ENCODE results near the gene ACR. TPM values are rescaled to one million over a fixed set of nuclear protein-coding genes. Genes with fewer than 3 reads are reported as not detected.

ACR gene
- total and polyA plus RNA-seq, 2 experiments from 2014 or later: not detected

DNA sequence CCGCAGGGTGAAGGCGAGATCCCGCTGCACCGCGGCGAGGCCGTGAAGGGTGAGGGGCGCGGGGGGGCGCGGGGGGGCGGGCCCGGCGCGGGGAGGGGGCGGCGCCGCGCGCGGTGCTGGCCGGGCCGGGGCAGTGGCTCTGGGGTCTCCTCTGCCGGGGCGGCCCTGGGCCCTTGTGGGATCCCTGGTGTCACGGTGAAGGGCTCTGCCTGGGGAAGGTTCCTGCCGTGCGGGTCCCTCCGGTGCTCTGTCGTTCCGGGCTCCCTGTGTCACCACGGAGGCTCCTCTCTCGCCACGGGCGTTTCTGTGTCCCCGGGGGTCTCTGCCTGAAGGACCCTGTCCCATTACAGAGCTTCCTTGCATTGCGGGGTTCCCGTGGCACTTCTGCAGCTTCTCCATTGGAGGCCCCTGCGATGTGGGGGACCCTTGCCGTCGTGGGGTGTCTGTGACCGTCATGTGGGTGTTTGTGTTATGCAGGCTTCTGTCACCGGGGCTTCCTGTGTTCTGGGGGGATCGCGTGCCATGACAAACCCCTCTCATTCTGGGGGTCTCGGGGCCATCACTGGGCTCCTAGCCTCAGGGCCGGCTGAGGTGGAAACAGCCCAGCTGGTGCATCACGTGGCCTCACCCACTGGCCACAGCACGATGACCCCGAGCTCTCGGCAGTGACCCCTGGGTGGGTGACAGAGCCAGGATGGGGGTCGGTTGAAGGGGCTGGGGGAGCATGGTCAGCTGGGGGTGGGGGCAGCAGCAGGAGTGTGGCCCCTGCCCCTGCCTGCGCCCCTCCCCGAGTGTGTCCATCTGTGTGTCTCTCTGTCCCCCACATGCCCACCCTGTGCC is 40.1 kb upstream of the ACR start:
- peaks cover 8% of the 10 kb centered on the region; the same call in 2 of the 3 replicates for H3K4me1 Mint-ChIP-seq
- Histone ChIP-seq H3K4me2 (peak overlapping the region; percentile 74; the same call in 1 of the 2 replicates), H3K27me3 (ENCODE audit: insufficient read depth) (peaks cover 19% of the 10 kb centered on the region), H3K4me3 (peak overlapping the region; percentile 47; the same call in 1 of the 2 replicates), H3F3A (replicated peaks; ENCODE audit: low read depth) (peaks cover 5% of the 10 kb centered on the region; the same call in 1 of the 2 replicates), H2AFZ (no peak overlapping the region), H3K27ac (ENCODE audit: low read depth) (no peak overlapping the region), H4K20me1 (replicated peaks; ENCODE audit: insufficient read depth) (no peaks in the 10 kb centered on the region), H3K36me3 (ENCODE audit: insufficient read depth) (no peaks in the 10 kb centered on the region), H3K79me2 (replicated peaks; ENCODE audit: insufficient read depth) (no peaks in the 10 kb centered on the region), H3K9me2 (ENCODE audit: insufficient read depth) (no peaks in the 10 kb centered on the region), H3K4me1 (ENCODE audit: insufficient read depth) (no peaks in the 10 kb centered on the region)
- no peaks in the 10 kb centered on the region; the same call in 2 of the 3 replicates for H3K9me3 Mint-ChIP-seq
- TF ChIP-seq ZNF331 (CRISPR knock-in tag; IDR thresholded peaks at IDR 0.05; ENCODE audit: low read depth): no peak
- peak; percentile 42 for TF ChIP-seq EZH2 (IDR thresholded peaks at IDR 0.05; ENCODE audit: low read depth, unreplicated experiment)
- DNase-seq (ENCODE audit: low spot score) (no peak), ATAC-seq (no peak)
- peaks cover 34% of the 10 kb centered on the region for H3K27me3 Mint-ChIP-seq (ENCODE audit: insufficient read depth, low read depth, poor library complexity)
- no peak overlapping the region for H3K27ac Mint-ChIP-seq
- H3K4me3 Mint-ChIP-seq: peak overlapping the region; percentile 70
- H3K36me3 Mint-ChIP-seq (ENCODE audit: low read depth): no peaks in the 10 kb centered on the region; the same call in 2 of the 3 replicates

- Histone ChIP-seq H3K4me2 (no peak overlapping the region), H3K4me1 (ENCODE audit: insufficient read depth) (no peaks in the 10 kb centered on the region), H3K36me3 (ENCODE audit: insufficient read depth) (no peaks in the 10 kb centered on the region), H3K79me2 (replicated peaks; ENCODE audit: insufficient read depth) (no peaks in the 10 kb centered on the region), H3K4me3 (no peak overlapping the region), H4K20me1 (replicated peaks; ENCODE audit: insufficient read depth) (no peaks in the 10 kb centered on the region), H3K27ac (ENCODE audit: low read depth) (no peak overlapping the region), H3K27me3 (ENCODE audit: insufficient read depth) (peaks cover 19% of the 10 kb centered on the region), H2AFZ (no peak overlapping the region), H3F3A (replicated peaks; ENCODE audit: low read depth) (peaks cover 5% of the 10 kb centered on the region; the same call in 1 of the 2 replicates), H3K9me2 (ENCODE audit: insufficient read depth) (no peaks in the 10 kb centered on the region)
- H3K27ac Mint-ChIP-seq: no peak overlapping the region
- no peak for ATAC-seq
- DNase-seq (ENCODE audit: low spot score): no peak
- peak overlapping the region; percentile 25; the same call in 1 of the 3 replicates for H3K4me3 Mint-ChIP-seq
- H3K9me3 Mint-ChIP-seq: no peaks in the 10 kb centered on the region; the same call in 2 of the 3 replicates
- H3K36me3 Mint-ChIP-seq (ENCODE audit: low read depth): no peaks in the 10 kb centered on the region; the same call in 2 of the 3 replicates
- peaks cover 8% of the 10 kb centered on the region; the same call in 2 of the 3 replicates for H3K4me1 Mint-ChIP-seq
- H3K27me3 Mint-ChIP-seq (ENCODE audit: insufficient read depth, low read depth, poor library complexity): peaks cover 32% of the 10 kb centered on the region
- TF ChIP-seq POLR2AphosphoS5 (IDR thresholded peaks at IDR 0.05; ENCODE audit: low read depth) (no peak), REST (IDR thresholded peaks at IDR 0.05; ENCODE audit: unreplicated experiment) (no peak), STAT1 (IDR thresholded peaks at IDR 0.05; ENCODE audit: unreplicated experiment) (no peak), NANOG (IDR thresholded peaks at IDR 0.05; ENCODE audit: borderline replicate concordance) (no peak), ZNF331 (CRISPR knock-in tag; IDR thresholded peaks at IDR 0.05; ENCODE audit: low read depth) (no peak), JUNB (IDR thresholded peaks at IDR 0.05; ENCODE audit: unreplicated experiment) (no peak), EZH2 (IDR thresholded peaks at IDR 0.05; ENCODE audit: low read depth, unreplicated experiment) (no peak), ZNF114 (CRISPR knock-in tag; IDR thresholded peaks at IDR 0.05) (no peak), CREB1 (CRISPR knock-in tag; IDR thresholded peaks at IDR 0.05; ENCODE audit: low read depth) (no peak)
- TF ChIP-seq, protein P1, sequence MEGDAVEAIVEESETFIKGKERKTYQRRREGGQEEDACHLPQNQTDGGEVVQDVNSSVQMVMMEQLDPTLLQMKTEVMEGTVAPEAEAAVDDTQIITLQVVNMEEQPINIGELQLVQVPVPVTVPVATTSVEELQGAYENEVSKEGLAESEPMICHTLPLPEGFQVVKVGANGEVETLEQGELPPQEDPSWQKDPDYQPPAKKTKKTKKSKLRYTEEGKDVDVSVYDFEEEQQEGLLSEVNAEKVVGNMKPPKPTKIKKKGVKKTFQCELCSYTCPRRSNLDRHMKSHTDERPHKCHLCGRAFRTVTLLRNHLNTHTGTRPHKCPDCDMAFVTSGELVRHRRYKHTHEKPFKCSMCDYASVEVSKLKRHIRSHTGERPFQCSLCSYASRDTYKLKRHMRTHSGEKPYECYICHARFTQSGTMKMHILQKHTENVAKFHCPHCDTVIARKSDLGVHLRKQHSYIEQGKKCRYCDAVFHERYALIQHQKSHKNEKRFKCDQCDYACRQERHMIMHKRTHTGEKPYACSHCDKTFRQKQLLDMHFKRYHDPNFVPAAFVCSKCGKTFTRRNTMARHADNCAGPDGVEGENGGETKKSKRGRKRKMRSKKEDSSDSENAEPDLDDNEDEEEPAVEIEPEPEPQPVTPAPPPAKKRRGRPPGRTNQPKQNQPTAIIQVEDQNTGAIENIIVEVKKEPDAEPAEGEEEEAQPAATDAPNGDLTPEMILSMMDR (conservative IDR thresholded peaks at IDR 0.05; ENCODE audit: low read depth in 2 of 2): no peak
Measured at GRCh38 chr22:50698546-50698945, 39.5 kb upstream of the ACR start.
